Retinal pigment epithelial cell (primary cell): Measurements from ENCODE around the gene PSPN.

Experiments
- DNase-seq: peaks from one replicate; pipeline ENCODE4 v3.0.0-alpha.2; 2010; ENCODE audit warnings: low read depth
- H3K4me3 ChIP-seq: 2 replicates; pipeline ENCODE4 v1.5.1; 2011; ENCODE audit warnings: mild to moderate bottlenecking, low read length, control low read depth, moderate library complexity
- TF ChIP-seq, protein P1 (sequence below): conservative IDR thresholded peaks from 2 replicates; pipeline ENCODE4 v1.5.1; 2011; ENCODE audit warnings: low read depth, low read length, control low read depth, inconsistent platforms

The PSPN gene

DNA sequence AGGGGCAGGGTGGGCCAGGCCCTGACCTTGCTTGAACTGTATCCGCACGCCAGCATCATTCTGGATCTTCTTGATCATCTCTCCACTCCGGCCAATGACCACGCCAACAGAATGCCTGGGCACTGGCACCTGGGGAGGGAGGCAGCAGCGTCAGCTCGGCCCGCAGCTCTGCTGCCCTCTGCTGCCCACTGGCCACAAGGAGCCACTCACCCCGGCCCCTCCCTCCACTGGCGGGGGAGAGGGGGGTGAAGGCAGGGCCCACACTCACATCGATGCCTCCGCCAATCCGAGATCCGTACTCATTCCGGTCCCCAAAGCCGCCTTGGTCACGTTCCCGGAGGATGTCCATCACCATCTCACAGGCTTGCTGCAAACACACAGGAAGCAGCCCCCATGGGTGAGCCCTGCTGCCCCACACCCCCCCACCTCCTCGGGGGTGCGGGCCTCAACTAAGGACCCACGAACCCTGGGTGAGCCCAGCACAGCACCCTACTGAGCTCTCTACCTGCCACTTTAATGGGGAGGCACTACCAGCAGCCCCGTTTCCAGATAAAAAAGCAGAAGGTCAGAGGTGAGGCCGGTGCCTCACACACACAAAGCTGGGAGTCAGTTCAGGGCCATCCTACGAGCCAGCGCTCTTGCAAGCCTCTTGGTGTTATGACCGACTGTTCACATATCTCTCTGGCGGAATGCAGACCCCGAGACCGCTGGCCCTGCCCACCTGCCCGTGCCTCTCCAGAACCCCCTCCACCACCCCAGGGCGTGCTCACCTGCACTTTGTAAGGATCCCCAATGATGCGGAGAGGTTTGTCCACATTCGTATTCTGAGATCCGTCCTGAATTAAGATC lies 42.2 kb upstream of the PSPN start:
- TF ChIP-seq, protein P1, sequence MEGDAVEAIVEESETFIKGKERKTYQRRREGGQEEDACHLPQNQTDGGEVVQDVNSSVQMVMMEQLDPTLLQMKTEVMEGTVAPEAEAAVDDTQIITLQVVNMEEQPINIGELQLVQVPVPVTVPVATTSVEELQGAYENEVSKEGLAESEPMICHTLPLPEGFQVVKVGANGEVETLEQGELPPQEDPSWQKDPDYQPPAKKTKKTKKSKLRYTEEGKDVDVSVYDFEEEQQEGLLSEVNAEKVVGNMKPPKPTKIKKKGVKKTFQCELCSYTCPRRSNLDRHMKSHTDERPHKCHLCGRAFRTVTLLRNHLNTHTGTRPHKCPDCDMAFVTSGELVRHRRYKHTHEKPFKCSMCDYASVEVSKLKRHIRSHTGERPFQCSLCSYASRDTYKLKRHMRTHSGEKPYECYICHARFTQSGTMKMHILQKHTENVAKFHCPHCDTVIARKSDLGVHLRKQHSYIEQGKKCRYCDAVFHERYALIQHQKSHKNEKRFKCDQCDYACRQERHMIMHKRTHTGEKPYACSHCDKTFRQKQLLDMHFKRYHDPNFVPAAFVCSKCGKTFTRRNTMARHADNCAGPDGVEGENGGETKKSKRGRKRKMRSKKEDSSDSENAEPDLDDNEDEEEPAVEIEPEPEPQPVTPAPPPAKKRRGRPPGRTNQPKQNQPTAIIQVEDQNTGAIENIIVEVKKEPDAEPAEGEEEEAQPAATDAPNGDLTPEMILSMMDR: peak; percentile 65
- no peak for DNase-seq
- H3K4me3 ChIP-seq: no peak overlapping the region

DNA sequence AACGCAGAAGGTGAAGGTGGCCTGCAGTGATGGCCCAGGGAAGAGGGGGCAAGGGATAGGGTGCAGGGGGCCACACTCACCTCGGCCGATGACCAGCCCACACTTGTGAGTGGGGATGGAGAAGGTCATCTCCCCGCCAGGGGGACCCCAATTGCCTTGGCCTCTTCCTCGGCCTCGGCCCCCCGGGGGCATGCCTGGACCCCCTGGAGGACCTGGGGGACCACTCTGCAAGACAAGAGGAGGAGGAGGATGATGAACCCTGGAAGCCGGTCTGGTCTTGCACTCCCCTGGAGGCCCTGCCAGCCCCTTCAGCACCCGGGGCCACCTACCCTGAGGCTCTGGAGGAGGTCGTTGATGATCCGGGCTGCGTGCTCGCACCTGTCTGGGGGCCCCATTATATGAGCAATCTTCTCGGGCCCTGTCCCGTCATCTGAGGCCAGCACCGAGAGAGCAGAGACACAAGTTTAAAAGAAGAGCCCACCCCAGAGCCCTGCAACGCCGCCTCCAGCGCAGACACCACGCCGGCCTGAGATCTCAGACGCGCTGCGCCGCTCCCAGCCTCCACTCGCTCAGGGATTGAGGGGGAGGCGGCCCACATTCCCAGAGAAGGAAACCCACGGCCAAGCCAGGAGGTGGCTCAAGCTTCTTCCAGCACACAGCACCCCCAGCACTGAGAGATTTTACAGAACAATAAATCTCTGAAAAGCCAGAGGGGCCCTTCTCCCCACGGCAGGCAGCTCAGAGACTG lies 41.1 kb upstream of the PSPN start:
- TF ChIP-seq, protein P1: no peak
- no peak overlapping the region for H3K4me3 ChIP-seq
- no peak for DNase-seq

DNA sequence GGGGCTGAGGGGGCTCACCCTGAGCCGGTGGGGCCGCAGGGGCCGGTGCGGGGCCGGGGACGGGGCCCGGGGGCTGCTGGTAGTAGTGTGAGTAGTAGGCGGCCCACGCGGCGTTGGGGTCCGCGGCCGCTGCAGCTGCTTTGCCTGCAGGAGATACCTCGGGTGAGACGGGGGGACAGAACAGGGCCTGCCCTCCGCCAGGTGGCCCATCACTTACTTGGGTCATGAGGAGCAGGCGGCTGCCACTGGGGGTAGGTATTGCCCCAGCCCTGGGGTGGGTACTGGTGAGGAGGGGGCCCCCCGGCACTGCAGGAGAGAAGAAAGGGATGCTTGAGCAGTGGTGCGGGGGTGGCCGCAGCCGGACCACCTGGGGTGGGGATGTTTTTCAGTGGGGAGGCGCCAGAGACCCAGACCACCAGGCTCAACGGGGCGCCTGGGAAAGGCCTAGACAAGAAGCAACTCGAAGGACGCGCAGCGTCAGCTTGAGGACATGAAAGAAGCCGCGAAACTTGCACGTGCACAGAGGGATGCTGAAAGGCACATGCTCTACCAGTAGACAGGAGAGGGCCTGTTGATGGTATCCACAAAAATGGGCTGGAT lies 40.0 kb upstream of the PSPN start:
- DNase-seq: no peak
- TF ChIP-seq, protein P1: no peak
- no peak overlapping the region for H3K4me3 ChIP-seq

DNA sequence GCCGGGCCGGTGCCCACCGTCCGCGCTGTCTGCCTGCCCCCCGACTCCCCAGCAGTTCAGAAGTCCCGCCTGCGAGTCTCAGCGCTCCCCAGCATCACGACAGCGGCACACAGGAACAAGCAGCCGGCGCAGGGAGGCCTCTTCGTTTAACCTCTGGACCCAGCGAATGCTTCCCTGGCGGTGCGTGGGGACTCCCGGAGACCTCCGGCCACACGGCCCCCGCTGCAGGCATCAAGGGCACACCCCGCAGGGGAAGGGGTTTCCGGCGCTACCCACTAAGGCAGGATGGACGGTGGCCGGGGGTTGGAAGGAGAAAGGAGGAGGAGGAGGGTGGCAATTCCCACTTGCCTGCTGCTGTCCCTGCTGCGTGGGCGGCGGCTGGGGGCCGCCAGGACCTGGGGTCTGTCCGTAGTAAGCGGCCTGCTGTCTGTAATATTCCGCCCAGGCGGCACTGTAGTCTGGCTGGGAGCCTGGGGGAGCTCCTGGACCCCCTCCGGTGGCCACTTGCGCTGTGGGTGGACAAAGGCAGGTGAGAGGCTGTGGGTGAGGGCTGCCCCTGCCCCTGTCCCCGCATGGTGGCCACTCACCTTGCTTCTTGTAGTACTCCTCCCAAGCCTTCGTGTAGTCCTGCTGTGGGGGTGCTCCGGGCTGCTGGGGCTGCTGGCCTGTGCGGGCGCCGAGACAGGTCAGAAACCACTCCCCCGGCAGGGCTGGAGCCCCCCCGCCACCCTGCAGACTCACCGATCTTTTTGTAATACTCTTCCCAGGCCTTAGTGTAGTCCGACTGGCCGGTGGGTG lies 39.3 kb upstream of the PSPN start:
- DNase-seq: no peak
- TF ChIP-seq, protein P1: no peak

DNA sequence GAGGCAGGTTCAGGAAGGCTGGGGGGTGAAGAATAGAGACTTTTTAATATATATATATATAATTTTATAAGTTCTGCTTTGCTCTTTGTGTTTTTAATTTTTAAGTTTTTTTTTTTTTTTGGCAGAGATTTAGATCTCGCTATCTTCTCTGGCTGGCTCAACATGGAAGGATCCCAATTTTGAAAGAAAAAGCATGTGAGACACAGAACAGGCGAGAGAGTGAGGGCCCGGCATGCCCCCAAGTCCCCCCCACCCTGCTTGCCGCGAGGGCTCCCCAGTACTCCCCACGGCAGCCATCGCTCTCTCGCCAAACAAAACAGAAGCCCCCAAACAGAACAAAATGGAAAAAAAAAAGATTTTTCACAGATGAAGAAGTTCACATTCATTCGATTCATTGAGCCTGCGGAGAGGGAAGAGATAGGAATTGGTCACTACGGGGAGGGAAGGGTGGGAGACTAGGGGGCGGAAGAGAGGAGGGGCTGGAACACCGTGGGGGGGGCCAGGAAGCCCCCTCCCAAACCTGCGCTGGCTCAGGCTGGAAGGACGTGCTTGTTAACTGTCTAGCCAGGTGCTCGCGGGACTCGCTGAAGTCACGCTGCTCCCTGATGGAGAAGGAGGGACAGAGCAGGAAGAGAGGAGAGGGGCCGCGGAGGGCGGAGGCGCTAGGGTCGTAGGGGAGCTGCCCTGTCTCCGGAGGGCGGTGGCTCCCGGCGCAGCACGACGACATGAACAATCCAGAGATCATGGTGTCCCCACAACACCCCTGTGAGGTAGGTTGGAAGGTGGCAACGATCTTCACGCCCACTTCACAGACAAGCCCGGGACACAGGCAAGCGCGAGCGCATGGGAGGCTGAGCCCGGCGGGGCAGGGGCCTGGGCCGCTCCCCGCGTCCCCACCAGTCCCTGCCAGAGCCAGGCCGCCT lies 38.2 kb upstream of the PSPN start:
- TF ChIP-seq, protein P1: no peak
- no peak overlapping the region for H3K4me3 ChIP-seq
- DNase-seq: no peak

More for the DNA sequence above, 39.3 kb upstream of the PSPN start:
- H3K4me3 ChIP-seq: no peak overlapping the region

DNA sequence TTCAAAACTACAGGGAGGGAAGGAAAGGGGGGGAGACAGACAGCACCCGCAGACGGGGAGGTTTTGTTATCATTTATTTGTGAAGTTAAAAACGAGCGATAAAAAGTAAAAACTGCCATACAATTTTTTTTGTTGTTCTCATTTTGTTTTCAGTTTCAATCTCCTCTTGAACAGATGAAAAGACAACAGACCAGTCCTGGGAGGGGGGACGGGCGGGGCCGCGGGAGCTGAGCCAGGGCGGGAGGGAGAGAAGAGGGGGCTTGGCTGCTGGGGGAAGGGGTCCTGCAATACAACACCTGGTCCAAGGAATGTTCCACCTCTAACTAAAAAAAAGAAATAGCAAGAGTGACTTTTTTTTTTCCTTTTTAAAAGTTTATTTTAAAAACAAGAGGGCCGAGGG lies 37.6 kb upstream of the PSPN start:
- no peak for DNase-seq
- no peak overlapping the region for H3K4me3 ChIP-seq
- TF ChIP-seq, protein P1: no peak
